ENCODE results near the gene SLC45A3. TPM values are rescaled to one million over a fixed set of nuclear protein-coding genes. Genes with fewer than 3 reads are reported as not detected.
A peak's percentile ranks its signal among the peaks of the same experiment; 100 is the strongest.

Gene SLC45A3
- total RNA-seq, 2 experiments from 2014 or later, result 0.11 TPM; not detected in 1

DNA sequence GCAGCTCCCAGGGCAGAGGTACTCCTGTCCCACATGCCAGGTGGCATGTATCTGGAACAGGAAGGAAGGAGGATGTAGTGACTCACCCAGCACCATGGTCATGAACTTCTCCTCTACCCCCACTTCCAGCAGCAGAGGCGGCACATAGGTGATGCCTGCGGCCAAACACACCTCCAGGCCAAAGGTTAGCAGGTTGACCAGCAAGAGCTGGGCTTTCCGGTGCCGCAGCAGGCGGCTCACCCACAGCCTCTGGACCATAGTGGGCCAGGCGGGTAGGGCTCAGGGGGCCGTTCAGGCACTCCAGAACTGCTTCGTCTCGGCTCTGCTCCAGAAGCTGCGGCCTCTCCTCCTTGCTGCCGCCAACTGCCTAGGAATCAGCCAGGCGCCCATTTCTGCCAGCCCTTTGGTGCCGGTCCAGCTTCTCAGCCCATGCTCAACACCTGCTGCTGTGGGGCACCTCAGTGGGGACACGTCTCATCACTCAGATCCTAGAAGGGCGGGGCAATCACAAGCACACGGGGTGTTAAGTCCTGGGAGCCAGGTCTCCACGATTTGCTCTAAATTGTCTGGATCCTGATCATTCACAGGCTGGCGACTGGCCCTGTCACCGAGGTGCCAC, 15.8 kb downstream of the SLC45A3 start:
- intact Hi-C loops (cut with DNase I, micrococcal nuclease), result no loop called here
- Mint-ChIP-seq H3K4me3 (no peak overlapping the region), H3K27me3 (peaks cover 16% of the 10 kb centered on the region), H3K4me1 (ENCODE audit: low read depth) (no peaks in the 10 kb centered on the region), H3K36me3 (ENCODE audit: low read depth) (no peaks in the 10 kb centered on the region), H3K9me3 (no peaks in the 10 kb centered on the region), H3K27ac (no peak overlapping the region)
- CTCF ChIA-PET, result interaction anchor here (2.0 kb wide), 1 partner anchor 47 kb away, joined by 7 read pairs; no protein-coding TSS in a partner anchor
- no peaks in the 10 kb centered on the region for H3K36me3 ChIP-seq (ENCODE audit: insufficient read depth, low read length)
- no peak for TF ChIP-seq CTCF (IDR thresholded peaks at IDR 0.05)
- H3K27ac ChIP-seq (ENCODE audit: low read depth in 1 of 2, low read length in 2 of 2), result no peak overlapping the region
- ATAC-seq (ENCODE audit: poor library complexity), result no peak
- POLR2A ChIA-PET, result no interaction called here
- H3K4me1 ChIP-seq (ENCODE audit: insufficient read depth, low read length), result no peaks in the 10 kb centered on the region
- no peak overlapping the region for H3K4me3 ChIP-seq (ENCODE audit: low read length)
- peaks cover 3 to 10% of the 10 kb centered on the region in 2 experiments for H3K27me3 ChIP-seq (ENCODE audit: control insufficient read depth in 1 of 2, insufficient read depth in 2 of 2, low read length in 2 of 2)
- H3K9me3 ChIP-seq (ENCODE audit: control insufficient read depth in 1 of 2, insufficient read depth in 1 of 2, low read length in 2 of 2), result peaks cover 0 to 4% of the 10 kb centered on the region in 2 experiments
- no peak for DNase-seq

- Histone ChIP-seq H3K36me3 (ENCODE audit: insufficient read depth, low read length) (no peaks in the 10 kb centered on the region), H3K4me3 (ENCODE audit: low read length) (no peak overlapping the region), H3K27me3 (ENCODE audit: control insufficient read depth in 1 of 2, insufficient read depth in 2 of 2, low read length in 2 of 2) (peaks cover 3 to 7% of the 10 kb centered on the region in 2 experiments), H3K9me3 (ENCODE audit: control insufficient read depth in 1 of 2, insufficient read depth in 1 of 2, low read length in 2 of 2) (peaks cover 0 to 4% of the 10 kb centered on the region in 2 experiments), H3K27ac (ENCODE audit: low read depth in 1 of 2, low read length in 2 of 2) (no peak overlapping the region), H3K4me1 (ENCODE audit: insufficient read depth, low read length) (peaks cover 5% of the 10 kb centered on the region)
- Mint-ChIP-seq H3K27ac (no peak overlapping the region), H3K9me3 (no peaks in the 10 kb centered on the region), H3K4me3 (no peak overlapping the region), H3K4me1 (ENCODE audit: low read depth) (no peaks in the 10 kb centered on the region), H3K36me3 (ENCODE audit: low read depth) (no peaks in the 10 kb centered on the region), H3K27me3 (peaks cover 9% of the 10 kb centered on the region)
- ATAC-seq (ENCODE audit: poor library complexity), result no peak
- ChIA-PET POLR2A (no interaction called here), CTCF (no interaction called here)
- DNase-seq, result peak in 1 of 14 experiments; percentile 39
- intact Hi-C loops (cut with DNase I, micrococcal nuclease), result no loop called here
- no peak for TF ChIP-seq CTCF (IDR thresholded peaks at IDR 0.05)
Measured at GRCh38 chr1:205663286-205663936, 16.9 kb downstream of the SLC45A3 start.

GRCh38 chr1:205662791-205663190, 17.5 kb downstream of the SLC45A3 start:
- Histone ChIP-seq H3K4me3 (ENCODE audit: low read length) (no peak overlapping the region), H3K27me3 (ENCODE audit: control insufficient read depth in 1 of 2, insufficient read depth in 2 of 2, low read length in 2 of 2) (peaks cover 0 to 2% of the 10 kb centered on the region in 2 experiments), H3K4me1 (ENCODE audit: insufficient read depth, low read length) (peaks cover 5% of the 10 kb centered on the region), H3K27ac (ENCODE audit: low read depth in 1 of 2, low read length in 2 of 2) (no peak overlapping the region), H3K36me3 (ENCODE audit: insufficient read depth, low read length) (no peaks in the 10 kb centered on the region), H3K9me3 (ENCODE audit: control insufficient read depth in 1 of 2, insufficient read depth in 1 of 2, low read length in 2 of 2) (peaks cover 0 to 4% of the 10 kb centered on the region in 2 experiments)
- intact Hi-C loops (cut with DNase I, micrococcal nuclease), result no loop called here
- POLR2A ChIA-PET, result no interaction called here
- Mint-ChIP-seq H3K4me1 (ENCODE audit: low read depth) (no peaks in the 10 kb centered on the region), H3K4me3 (no peak overlapping the region), H3K27me3 (peaks cover 4% of the 10 kb centered on the region), H3K36me3 (ENCODE audit: low read depth) (no peaks in the 10 kb centered on the region), H3K27ac (no peak overlapping the region), H3K9me3 (no peaks in the 10 kb centered on the region)
- ATAC-seq (ENCODE audit: poor library complexity) (no peak), DNase-seq (no peak)
- CTCF ChIA-PET, result no interaction called here
- no peak for TF ChIP-seq CTCF (IDR thresholded peaks at IDR 0.05)

Data from CD4-positive, alpha-beta T cell (primary cell).